Progenitor cell of endocrine pancreas (in vitro differentiated cells): ENCODE results near the gene EMP2. TPM values are rescaled to one million over a fixed set of nuclear protein-coding genes. Genes with fewer than 3 reads are reported as not detected.
A peak's percentile ranks its signal among the peaks of the same experiment; 100 is the strongest.

Source experiments
- DNase-seq: peaks from one replicate; pipeline ENCODE4 v3.0.0; 2021; ENCODE audit warnings: low spot score; ENCODE audit not compliant: unreplicated experiment
- H3K27ac Mint-ChIP-seq: 2 replicates; pipeline ENCODE4 v1.8.0; 2021; ENCODE audit warnings: mild to moderate bottlenecking, moderate library complexity, mixed read lengths
- H3K27me3 Mint-ChIP-seq: 2 replicates; pipeline ENCODE4 v1.8.0; 2021; ENCODE audit warnings: mixed read lengths
- H3K36me3 Mint-ChIP-seq: 2 replicates; pipeline ENCODE4 v1.8.0; 2022; ENCODE audit warnings: mixed read lengths; ENCODE audit not compliant: insufficient read depth
- H3K4me1 Mint-ChIP-seq: 2 replicates; pipeline ENCODE4 v1.8.0; 2021; ENCODE audit warnings: low read depth, mixed read lengths
- H3K4me3 Mint-ChIP-seq: 2 replicates; pipeline ENCODE4 v1.8.0; 2021; ENCODE audit warnings: low read depth, mild to moderate bottlenecking, moderate library complexity, mixed read lengths
- H3K9me3 Mint-ChIP-seq: 2 replicates; pipeline ENCODE4 v1.8.0; 2021; ENCODE audit warnings: low read depth, mixed read lengths
- total RNA-seq: library from RNA; stranded (reverse); gene quantifications from 2 replicates; pipeline ENCODE4 v1.2.1, GENCODE V29; 2021
- TF ChIP-seq, protein P1 (sequence below): fragments of 200-600 bp; sonication (generic); IDR thresholded peaks from one replicate; pipeline ENCODE4 v1.5.0; 2021; ENCODE audit warnings: antibody characterized with exemption, mild to moderate bottlenecking; ENCODE audit not compliant: unreplicated experiment

The EMP2 gene
- total RNA-seq, 1 donor from 2014 or later = 10.5 TPM

DNA sequence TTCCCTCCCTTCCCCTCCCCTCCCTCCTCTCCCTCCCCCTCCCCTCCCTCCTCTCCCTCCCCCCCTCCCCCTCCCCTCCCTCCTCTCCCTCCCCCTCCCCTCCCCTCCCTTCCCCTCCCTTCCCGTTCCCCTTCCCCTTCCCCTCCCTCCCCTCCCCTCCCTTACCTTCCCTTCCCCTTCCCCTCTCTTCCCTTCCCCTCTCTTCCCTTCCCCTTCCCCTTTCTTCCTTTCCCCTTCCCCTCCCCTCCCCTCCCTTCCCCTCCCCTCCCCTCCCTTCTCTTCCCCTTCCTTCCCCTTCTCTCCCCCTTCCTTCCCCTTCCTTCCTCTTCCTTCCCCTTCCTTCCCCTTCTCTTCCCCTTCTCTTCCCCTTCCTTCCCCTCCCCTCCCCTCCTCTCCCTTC is 61.1 kb downstream of the EMP2 start:
- TF ChIP-seq, protein P1, sequence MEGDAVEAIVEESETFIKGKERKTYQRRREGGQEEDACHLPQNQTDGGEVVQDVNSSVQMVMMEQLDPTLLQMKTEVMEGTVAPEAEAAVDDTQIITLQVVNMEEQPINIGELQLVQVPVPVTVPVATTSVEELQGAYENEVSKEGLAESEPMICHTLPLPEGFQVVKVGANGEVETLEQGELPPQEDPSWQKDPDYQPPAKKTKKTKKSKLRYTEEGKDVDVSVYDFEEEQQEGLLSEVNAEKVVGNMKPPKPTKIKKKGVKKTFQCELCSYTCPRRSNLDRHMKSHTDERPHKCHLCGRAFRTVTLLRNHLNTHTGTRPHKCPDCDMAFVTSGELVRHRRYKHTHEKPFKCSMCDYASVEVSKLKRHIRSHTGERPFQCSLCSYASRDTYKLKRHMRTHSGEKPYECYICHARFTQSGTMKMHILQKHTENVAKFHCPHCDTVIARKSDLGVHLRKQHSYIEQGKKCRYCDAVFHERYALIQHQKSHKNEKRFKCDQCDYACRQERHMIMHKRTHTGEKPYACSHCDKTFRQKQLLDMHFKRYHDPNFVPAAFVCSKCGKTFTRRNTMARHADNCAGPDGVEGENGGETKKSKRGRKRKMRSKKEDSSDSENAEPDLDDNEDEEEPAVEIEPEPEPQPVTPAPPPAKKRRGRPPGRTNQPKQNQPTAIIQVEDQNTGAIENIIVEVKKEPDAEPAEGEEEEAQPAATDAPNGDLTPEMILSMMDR = no peak
- Mint-ChIP-seq H3K27ac (no peak overlapping the region), H3K4me1 (peaks cover 8% of the 10 kb centered on the region), H3K4me3 (no peak overlapping the region), H3K36me3 (no peaks in the 10 kb centered on the region), H3K27me3 (no peaks in the 10 kb centered on the region), H3K9me3 (no peaks in the 10 kb centered on the region)
- no peak for DNase-seq

GRCh38 chr16:10518479-10519041 is 61.8 kb downstream of the EMP2 start:
- Mint-ChIP-seq H3K27ac (no peak overlapping the region), H3K9me3 (no peaks in the 10 kb centered on the region), H3K36me3 (no peaks in the 10 kb centered on the region), H3K4me1 (peaks cover 9% of the 10 kb centered on the region), H3K4me3 (no peak overlapping the region), H3K27me3 (no peaks in the 10 kb centered on the region)
- TF ChIP-seq, protein P1 = no peak
- no peak for DNase-seq

- H3K4me3 Mint-ChIP-seq = no peak overlapping the region
- H3K27me3 Mint-ChIP-seq = no peaks in the 10 kb centered on the region
Observed at GRCh38 chr16:10517868-10518267, 62.5 kb downstream of the EMP2 start.

DNA sequence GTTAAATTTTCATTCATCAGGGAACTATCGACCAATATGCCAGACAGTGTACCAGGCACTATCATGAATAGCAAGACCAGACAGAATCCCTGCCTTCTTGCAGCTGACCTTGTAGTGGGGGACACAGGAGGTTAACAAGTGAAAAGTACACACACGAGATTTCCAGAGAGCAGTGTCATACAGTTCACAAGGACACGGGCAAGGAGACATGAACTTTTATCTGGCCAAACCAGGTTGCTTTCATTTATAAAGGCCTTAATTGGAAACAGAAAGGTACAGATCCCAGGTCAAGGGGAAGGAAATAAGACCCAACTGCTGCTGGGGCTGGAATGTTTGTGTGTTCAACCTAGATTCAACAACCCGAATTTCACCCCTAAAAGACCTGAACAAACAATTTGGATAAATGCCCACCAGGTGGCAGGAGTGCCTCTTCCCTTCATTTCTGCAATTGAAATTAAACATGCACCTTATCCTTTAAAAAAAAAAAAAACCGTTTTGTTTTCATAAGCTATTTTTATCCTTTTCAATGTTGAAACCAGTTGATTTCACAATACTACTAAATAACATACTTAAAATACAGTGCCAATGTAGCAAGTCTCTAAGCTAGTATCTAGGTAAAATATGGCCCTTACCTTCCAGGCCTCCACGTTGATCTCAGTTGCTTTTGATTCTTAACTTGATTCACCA is 65.9 kb downstream of the EMP2 start:
- H3K9me3 Mint-ChIP-seq = no peaks in the 10 kb centered on the region
- peaks cover 3% of the 10 kb centered on the region for H3K4me1 Mint-ChIP-seq
- H3K27ac Mint-ChIP-seq = no peak overlapping the region
- H3K27me3 Mint-ChIP-seq = no peaks in the 10 kb centered on the region
- DNase-seq = no peak
- TF ChIP-seq, protein P1 = peak; percentile 86
- H3K36me3 Mint-ChIP-seq = no peaks in the 10 kb centered on the region
- no peak overlapping the region for H3K4me3 Mint-ChIP-seq

More at GRCh38 chr16:10517868-10518267, 62.5 kb downstream of the EMP2 start:
- no peaks in the 10 kb centered on the region for H3K9me3 Mint-ChIP-seq
- H3K36me3 Mint-ChIP-seq = no peaks in the 10 kb centered on the region
- H3K4me1 Mint-ChIP-seq = peaks cover 9% of the 10 kb centered on the region
- H3K27ac Mint-ChIP-seq = no peak overlapping the region
- DNase-seq = no peak
- TF ChIP-seq, protein P1 = no peak

GRCh38 chr16:10511829-10512228 is 68.6 kb downstream of the EMP2 start:
- Mint-ChIP-seq H3K4me1 (peaks cover 5% of the 10 kb centered on the region), H3K36me3 (no peaks in the 10 kb centered on the region), H3K4me3 (no peak overlapping the region), H3K27me3 (no peaks in the 10 kb centered on the region), H3K27ac (no peak overlapping the region), H3K9me3 (no peaks in the 10 kb centered on the region)
- DNase-seq = no peak
- TF ChIP-seq, protein P1 = no peak
